ENCODE data around the gene INPP4B.

Gene INPP4B

DNA sequence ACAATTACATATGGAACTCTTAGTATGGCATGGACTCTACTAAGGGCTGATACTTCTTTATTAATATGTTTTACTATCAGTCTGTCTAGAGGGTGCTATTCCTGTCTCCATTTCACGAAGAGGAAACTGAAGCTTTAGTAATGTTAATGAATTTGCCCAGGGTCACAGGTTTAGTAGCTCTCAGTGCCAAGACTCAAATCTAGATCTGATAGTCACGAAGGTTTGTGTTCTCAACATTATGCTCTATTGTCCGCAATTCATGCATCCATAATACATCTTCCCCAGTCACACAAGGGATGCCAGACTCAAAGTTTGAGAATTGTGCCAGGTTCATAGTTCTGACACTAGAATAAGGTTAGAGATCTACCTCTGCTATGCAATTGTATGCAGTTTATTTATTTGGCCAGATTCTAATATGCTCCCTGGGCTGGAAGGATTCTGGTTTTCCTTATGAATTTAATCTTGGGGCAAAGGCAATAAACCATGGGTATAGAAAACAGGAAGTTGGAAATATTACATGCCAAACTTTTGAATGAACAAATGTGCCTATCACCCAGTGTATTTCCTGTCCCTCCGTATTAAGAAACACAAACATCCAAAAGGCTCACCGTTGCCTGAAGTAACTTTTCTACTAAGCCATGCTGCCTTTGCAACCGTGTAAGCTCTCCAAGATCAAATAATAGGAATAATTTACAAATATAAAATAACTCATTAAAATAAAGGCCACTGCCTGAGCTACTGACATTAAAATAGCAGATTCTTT is 478.5 kb downstream of the INPP4B start:
- DNase-seq, result no peak

DNA sequence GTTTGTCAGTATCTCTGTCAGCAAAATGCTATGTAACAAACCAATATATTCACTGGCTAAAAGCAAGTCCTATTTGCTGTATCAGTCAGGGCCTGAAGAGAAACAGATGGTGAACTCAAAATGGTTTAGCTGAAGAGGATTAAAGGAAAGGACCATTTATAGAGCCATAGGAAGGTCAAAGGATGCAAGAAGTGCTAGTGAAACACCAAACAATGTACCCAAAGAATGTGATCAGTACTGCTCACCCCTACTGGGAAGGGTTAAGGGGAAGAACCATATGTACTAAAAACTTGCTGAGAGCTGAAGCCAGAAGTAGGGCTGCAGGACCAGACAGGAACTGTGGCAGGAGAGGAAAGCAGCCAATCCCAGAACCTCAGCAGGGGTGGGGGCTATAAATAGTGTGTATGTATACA is 479.3 kb downstream of the INPP4B start:
- no peak for DNase-seq

DNA sequence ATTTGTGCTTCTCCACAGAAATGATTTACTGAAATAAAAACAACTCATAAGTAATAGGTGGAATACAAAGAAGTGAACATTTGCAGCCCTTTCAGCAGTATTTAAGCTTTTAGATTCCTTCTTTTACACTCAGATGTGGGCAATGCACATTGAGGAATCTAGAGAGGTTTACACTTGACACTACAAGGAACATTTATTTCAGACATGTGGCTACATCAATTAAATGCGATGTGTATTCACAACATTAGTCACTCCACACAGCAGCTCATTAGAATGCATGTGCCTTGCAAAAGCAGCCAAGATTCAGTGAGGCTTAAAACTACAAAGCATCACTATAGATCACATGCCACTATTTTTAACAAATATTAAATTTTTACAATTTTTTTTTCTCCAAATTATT is 480.7 kb downstream of the INPP4B start:
- DNase-seq, result no peak

DNA sequence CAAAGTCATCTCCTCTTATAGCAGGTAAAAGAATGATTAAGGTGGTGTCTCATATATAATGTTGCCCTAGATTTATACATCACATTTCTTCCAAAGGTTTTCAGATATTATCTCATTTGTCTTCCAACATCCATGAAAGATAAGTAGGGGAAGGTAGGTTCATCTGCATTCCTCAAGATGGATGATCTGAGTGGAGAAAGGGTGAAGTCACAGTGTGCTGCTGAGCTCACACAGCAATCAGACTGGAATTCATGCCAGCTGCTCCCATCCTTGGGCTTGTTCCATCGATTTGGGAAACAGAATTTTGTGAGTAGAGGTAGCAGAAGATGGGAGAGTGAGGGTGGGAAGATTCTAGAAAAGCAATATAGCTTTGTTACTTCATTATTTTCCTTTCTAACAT is 482.4 kb downstream of the INPP4B start:
- no peak for DNase-seq

DNA sequence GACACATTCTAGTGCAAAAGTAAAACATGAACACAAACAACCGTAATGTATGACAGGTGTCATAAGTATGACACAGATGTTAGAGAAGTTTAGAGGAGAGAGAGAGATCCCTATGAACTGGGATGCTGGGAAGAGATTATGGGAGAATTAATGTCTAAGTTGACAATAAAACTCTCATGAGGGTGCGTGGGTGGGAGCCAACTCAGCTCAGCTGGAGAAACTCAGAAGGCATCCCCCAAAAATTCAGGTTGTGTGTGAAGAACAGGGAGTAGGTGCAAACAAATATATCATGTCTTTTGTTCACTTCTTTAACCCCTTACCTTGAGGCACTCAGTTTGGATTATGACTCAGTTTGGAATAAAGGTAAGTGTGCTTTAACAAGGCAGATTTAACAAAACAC is 484.1 kb downstream of the INPP4B start:
- DNase-seq, result no peak

DNA sequence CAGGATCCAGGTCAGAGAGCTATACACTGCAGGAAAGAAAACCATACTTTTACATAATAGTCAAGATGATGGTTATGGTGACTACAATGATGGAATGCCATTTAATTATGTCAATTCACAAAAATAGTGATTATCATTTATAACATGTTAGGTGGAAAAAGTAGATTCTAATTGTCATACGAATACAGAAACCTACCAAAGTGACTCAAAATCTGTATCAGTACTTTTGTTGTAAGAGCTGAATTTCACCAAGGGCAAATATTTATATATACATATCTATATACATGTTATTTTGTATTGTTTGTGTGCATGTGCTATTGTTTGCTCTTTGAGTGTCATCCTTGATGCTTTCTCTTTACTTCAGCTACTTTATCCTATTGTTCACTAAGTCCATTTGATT is 485.4 kb downstream of the INPP4B start:
- no peak for DNase-seq

DNA sequence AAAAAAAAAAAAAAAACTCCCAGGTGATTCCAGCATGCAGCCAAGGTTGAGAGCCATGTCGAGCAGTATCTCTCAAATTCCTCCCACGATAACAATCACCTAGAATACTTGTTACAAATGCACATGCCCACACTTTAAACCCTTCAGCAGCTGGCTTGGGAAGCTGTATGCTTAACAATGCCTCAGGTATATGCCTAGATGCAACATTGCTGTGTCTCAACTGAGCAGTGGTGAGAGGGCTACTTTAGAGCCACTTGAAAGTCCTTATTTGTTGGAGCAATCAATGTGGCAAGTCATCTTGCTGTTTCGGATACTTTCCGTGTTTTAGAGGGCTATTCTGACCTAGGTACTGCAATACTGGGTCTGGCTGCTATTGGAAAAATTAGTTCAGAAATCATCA is 487.4 kb downstream of the INPP4B start:
- no peak for DNase-seq

DNA sequence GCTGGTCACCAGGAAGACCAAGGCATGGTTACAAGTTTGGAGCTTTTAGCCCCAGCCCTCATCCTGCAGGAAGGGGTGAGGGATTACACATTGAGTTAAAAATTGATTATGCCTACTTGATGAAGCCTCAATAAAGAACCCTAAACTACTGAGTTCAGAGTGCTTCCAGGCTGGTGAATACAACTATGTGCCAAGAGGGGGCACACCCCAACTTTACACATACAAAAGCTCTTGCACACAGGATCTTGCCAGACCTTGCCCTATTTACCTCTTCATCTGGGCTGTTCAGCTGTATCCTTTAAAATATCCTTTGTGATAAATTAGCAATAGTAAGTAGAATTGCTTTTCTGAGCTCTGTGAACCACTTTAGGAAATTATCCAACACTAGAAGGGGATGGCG is 489.3 kb downstream of the INPP4B start:
- DNase-seq, result no peak

DNA sequence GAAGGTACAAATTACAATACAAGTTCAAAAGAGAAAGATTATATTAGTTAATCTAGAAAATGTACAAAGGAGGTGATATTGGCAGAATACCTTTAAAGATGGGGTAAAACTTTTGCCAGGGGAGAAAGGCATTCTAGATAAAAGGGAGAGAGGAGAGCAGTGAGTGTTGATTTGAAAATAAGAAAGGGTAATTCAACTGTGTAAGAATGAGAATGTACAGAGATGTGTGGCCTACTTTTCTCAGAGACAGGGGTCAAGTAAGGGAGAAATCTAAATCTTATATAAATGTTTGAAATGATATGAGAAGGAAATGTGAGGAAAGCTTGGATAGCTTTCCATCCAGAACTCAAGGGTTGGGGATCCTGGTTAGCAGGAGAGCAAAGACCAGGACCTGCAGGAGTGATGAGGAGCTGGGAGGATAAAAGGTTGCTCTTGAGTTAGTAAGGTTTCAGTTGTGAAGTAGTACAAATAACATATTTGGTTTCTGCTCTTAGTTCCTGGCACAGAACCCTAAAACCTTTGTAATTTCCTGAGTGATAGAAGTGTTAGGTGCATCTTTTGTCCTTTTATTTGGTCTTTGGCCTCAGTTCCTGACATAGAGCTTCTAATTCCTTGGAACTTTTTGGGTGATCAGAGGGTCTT is 489.9 kb downstream of the INPP4B start:
- no peak for DNase-seq

- no peak for DNase-seq
Measured at GRCh38 chr4:142355421-142355930, 490.6 kb downstream of the INPP4B start.

DNA sequence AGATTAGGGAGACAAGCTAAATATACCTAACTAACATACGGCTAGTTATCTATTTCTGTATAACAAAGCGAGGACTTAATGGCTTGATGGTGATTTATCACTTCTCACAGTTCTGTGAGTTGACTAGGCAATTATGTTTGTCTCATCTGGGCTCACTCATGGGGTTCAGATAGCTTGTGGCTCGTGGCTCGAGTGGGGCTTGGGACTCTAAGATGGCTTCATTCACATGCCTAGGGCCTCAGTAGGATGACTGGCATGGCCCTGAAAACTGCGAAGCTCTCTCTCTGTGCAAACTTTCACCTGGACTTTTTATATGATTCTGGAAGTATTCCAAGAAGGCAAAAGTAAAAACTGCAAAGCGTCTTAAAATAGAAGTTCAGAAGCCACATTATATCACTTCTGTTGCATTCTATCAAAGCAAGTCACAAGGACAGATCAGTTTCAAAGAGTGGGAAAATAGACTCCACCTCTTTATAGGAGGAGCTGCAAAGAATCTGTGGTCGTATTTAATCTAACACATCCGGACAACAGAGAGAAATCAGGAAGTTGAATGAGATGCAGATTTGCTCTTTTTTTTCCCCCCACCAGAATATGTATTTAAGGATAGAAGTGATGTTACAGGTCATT is 491.2 kb downstream of the INPP4B start:
- DNase-seq, result no peak

- DNase-seq, result no peak
Measured at GRCh38 chr4:142354041-142354440, 492.1 kb downstream of the INPP4B start.

- DNase-seq, result no peak
Measured at GRCh38 chr4:142353149-142353738, 492.9 kb downstream of the INPP4B start.

DNA sequence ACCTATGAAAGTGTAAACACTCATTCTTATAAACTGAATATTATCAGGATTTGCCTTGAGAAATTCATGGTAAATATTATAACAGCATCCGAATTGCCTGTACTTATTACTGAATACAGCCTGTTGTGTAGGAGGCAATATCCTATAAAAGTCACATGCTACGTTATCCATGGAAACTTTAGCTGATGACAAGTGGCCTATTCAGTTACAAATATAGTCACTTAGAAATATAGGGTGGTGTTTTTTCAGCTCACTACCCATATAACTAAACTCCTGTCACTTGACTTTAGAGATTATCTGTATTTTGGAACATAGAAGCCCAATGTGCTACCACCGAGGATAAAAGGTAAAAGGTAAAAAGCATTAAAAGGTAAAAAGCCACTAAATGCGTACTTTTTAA is 493.4 kb downstream of the INPP4B start:
- DNase-seq, result no peak

DNA sequence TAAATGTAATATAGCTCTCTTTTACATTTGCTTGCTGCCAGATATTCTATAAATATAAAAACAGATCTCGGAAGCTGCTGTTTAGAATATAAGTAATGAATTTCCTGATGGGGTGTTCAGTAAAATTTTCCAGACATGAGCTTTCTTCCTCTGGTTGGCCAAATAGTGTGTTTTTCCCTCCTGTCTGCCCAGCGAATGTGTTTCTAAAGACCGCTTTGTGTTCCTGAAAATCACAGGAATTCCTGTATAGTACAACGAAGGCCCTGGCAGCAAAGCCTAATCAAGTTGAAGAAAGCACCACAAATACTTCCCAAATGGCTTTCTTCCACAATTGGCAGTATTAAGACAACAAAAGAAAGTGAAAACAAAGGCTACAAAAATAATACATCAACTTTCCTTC is 494.1 kb downstream of the INPP4B start:
- DNase-seq, result no peak

DNA sequence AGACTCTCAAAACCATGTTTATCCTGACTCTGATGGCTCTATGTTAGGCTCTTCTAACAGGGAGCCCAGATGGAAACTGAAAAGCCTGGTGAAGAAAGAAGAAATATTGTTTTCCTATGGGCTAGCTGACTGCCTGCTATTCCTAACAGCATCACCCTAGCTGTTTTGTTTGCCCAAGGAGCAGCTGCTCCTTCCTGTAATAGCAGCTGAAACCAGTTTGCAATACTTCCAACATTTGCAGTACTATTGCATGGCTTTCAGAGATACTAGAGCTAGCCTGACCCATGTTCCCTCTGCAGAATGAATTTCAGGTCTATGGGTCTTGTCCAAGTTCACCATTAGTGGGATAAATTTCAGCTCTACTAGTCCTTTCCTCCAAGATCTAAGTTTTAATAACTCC is 495.2 kb downstream of the INPP4B start:
- DNase-seq, result no peak

DNA sequence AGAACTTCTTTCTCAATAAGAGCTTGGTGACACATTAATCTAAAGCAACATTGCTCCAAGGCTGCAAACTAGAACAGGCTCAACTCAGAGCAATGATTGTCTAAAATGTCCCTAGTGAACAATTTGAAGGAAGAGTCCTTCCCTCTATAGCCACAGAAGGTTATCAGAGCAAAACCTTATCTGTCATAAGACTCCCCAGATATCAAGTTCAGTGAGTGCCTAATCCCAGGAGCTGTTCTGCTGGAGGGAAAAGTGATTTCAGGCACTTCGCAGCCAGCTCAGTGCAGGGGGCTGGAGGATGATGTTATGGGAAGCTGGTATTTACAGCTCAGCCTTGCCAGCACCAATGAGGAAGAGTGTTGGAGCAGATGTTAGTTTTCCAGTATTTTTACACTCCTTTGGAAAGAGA is 497.5 kb downstream of the INPP4B start:
- DNase-seq, result no peak

DNA sequence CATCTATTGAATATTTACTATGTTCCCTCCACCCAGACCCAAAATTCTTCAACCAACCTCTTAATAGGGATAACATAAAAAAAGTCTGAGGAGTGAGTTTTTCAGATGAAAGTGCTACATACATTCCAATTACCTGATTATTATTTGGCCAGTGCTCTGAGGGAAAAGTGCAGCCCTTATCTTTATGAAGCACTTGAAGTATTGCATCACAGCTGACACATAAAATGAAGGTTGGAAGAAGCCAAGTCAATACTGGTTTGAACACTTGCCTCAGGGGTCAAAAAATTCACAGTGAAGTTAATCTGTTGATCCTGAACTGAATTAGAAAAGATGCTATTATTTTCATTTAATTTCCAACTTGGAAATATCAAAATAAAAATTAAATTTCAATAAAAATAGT is 498.9 kb downstream of the INPP4B start:
- no peak for DNase-seq

DNA sequence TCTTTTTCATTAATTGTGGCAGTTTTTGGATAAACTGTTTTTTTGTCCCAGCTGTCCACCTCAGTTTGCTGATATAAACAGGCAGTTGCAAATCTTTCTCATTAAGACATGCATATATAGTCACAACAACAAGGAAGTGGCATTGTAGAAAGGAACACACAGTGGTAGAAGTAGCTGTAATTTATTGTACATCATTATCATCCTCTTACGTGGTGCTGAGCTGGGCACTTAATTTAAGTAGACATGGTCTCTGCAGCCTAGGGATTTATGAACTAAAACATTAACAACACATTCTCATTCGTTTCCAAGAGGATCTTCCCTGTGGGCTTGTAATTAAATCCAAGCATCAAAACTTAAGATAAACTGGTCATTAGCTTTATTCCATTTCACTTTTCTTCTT is 500.2 kb downstream of the INPP4B start:
- no peak for DNase-seq

- no peak for DNase-seq
Measured at GRCh38 chr4:142341268-142341667, 504.8 kb downstream of the INPP4B start.

DNA sequence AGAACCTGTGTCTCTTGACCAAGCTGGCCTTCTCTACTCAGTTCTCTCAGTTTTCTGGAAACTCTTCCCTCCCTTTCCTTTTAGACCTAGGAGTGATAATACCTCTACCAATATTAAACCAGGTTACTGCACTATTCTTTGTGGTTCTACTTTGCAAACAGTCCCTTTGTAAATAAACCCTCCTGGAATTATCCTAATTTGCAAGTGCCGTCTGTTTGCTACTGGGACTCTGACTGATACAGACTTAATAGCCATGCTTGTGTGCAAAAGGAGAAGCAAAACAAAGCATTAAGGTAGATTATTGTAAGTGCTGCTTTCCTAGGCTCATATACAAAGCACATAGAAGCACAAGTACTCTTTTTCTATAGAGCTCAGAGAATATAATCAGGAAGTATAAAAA is 507.0 kb downstream of the INPP4B start:
- no peak for DNase-seq

GRCh38 chr4:142336251-142336934 is 509.7 kb downstream of the INPP4B start:
- no peak for DNase-seq

- DNase-seq, result no peak
Measured at GRCh38 chr4:142334931-142335330, 511.2 kb downstream of the INPP4B start.
